NCI-H1092 (cell line): ENCODE results near the gene SLMAP.

ENCODE experiments used
- DNase-seq: peaks from one replicate; lab custom pipeline; 2025; lab: John Stamatoyannopoulos, UW

The SLMAP gene

DNA sequence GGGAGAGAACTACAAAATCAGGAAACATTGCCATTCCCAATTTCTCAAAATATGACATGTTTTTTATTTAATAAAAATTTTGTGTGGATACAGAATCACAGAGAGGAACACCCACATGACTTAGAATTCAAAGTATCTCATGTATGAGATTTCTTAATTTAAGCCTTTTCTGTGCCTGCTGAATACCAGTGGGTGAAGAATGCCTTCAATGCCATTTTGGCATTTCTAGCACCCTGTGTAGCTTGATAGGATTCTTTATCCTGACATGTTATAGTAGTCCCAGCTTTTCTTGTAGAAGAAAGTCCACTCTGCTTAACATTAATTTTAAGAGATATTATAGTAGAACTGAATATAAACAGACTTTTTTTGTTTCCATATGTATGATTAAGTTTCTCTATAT lies 3.1 kb upstream of the SLMAP start:
- DNase-seq: no peak

DNA sequence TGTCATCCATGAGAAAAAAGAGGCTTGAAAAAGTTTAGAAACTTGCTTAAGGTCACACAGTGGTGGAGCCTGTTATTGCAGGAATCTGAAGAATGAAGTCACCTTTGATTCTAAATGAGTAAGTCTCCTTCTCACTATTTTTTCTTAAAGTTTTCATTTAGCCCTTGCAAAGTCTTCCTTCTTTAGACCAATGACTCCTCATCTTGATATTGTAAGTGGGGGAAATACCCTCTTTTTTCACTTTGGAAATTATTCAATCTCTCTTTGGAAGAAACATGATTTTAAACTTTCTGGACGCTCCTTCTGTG lies 787 bp upstream of the SLMAP start:
- no peak for DNase-seq

GRCh38 chr3:57756528-57757401 lies 656 bp downstream of the SLMAP start:
- DNase-seq: no peak

- no peak for DNase-seq
Measured at GRCh38 chr3:57757642-57758297, 1.7 kb downstream of the SLMAP start.

DNA sequence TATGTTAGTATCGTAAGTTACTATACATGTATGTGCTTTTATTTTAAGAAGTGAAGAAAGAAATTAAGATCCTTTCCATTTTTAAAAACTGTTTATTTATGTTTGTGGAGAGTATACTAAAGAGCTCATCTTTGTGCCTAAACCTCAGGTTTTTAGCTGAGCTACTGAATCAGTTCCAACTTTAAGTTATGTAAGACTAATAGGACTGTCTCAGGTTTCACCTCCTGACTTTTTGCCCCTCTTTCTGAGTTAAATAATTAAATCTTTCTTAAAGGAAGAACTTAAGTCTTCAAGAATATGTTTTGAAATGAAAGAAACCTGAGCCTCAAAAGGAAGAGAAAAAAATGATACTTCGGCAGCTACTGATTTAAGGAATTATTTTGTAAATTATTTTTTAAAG lies 2.6 kb downstream of the SLMAP start:
- no peak for DNase-seq

- DNase-seq: no peak
Measured at GRCh38 chr3:57764794-57765193, 8.7 kb downstream of the SLMAP start.

DNA sequence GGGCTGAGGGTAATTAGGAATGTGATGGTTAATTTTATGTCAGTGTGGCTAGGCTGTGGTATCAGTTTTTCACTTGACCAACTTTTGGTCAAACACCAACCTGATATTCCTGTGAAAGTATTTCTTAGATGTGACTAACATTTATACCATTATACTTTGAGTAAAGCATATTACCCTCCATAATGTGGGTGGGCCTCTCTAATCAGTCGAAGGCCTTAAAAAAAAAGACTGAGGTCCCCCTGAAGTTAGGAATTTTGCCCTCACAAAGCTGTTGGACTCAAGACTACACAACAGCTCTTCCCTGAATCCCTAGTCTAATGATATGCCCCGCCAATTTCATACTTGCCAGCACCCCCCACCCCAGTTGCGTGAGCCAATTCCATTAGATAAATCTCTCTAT lies 12.5 kb downstream of the SLMAP start:
- no peak for DNase-seq

- no peak for DNase-seq
Measured at GRCh38 chr3:57770009-57770827, 14.1 kb downstream of the SLMAP start.

DNA sequence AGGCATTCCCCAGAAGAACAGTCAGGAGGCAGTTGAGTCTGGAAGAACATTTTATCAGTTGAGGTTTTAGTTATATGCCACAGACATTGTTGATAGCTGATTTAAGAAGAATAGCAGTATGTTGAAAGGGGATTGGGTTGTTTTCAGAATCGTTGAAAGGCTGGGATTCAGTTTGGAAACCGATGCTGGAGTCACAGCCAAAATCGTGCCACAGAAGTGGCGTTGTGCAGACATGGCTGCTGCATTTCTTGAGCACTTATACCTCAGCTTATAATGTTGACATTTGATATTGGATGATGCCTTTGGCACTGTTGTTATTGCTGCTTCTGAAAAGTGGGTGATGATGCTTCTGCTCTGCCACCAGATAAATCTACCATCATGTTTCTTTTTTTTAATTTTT lies 16.1 kb downstream of the SLMAP start:
- no peak for DNase-seq

DNA sequence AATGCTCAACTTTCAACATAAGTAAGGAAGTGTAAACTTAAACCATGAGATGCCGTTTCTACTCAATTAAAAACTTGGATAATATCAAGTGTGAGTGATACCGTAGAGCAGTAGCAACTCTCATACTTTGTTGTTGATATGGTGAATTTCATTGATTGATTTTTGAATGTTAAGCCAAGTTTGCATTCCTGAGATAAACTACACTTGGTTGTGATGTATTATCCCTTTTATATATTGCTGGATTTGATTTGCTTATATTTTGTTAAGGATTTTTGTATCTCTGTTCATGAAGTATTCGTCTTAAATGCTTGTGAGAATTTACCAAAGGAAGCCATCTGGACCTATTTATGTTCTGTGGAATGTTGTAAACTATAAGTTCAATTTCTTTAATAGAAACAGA lies 21.7 kb downstream of the SLMAP start:
- DNase-seq: no peak

GRCh38 chr3:57778494-57778893 lies 22.4 kb downstream of the SLMAP start:
- DNase-seq: no peak

- no peak for DNase-seq
Measured at GRCh38 chr3:57779666-57780065, 23.6 kb downstream of the SLMAP start.

GRCh38 chr3:57783186-57784088 lies 27.3 kb downstream of the SLMAP start:
- DNase-seq: no peak

GRCh38 chr3:57784089-57784735 lies 28.1 kb downstream of the SLMAP start:
- no peak for DNase-seq

DNA sequence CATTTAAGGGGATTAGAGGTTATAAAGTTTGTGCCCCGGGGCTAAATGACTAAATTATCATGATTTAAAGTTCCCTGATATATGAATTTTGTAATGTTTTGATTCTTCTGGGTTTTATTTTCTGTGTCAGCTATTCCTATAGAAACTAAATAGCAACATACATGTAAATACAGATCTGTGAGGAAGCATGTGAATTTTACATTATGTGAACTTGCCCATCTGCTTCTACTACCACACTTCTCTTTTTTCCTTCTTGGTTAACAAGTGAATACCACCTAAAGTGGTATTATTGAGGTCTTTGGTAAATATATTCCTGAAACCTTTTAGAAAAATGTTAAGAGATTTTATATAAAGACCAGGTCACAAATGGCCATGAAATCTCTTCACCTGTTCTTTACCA lies 29.3 kb downstream of the SLMAP start:
- DNase-seq: no peak

- no peak for DNase-seq
Measured at GRCh38 chr3:57787867-57788623, 31.9 kb downstream of the SLMAP start.

DNA sequence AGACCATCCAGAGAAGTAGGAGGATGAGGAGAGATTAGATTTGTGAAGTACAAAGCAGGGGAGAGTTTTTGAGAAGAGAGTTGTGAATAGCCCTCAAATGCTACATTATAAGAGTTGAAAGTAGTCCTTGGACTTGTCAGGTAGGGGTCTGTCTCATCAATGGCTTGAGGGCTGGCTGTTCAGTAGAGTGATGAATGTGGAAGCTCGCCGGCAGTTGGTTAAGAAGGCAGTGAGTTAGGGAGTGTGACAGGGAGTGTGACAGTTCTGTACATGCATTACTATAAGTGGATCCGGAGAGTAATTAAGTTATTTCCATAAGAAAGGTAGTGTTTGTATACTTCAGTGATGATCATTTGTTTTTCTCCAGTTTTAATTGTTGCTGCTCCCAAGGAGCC lies 32.5 kb downstream of the SLMAP start:
- no peak for DNase-seq

- DNase-seq: no peak
Measured at GRCh38 chr3:57791245-57791644, 35.1 kb downstream of the SLMAP start.

GRCh38 chr3:57792198-57792597 lies 36.1 kb downstream of the SLMAP start:
- no peak for DNase-seq

GRCh38 chr3:57793737-57794187 lies 37.7 kb downstream of the SLMAP start:
- DNase-seq: no peak

GRCh38 chr3:57794501-57794900 lies 38.4 kb downstream of the SLMAP start:
- no peak for DNase-seq
